ENCODE measurements around the gene ITGB5. TPM values are rescaled to one million over a fixed set of nuclear protein-coding genes. Genes with fewer than 3 reads are reported as not detected.

Gene ITGB5
- total RNA-seq, 1 experiment from 2014 or later: 77.8 TPM

- no peaks in the 10 kb centered on the region for H3K9me3 ChIP-seq (ENCODE audit: control insufficient read depth in 1 of 2, insufficient read depth in 1 of 2, low read depth in 1 of 2, low read length in 2 of 2)
- H3K4me3 ChIP-seq (replicated peaks in 1 of 2; ENCODE audit: low read depth in 1 of 2, low read length in 2 of 2): peak within 1 kb of the TSS; percentile 90 to 99
- peaks cover 51% of the 10 kb centered on the region for H3K79me2 ChIP-seq (ENCODE audit: insufficient read depth, low read length)
- H2AFZ ChIP-seq (ENCODE audit: low read depth, low read length, poor library complexity, severe bottlenecking): peak within 1 kb of the TSS; percentile 0
- peaks cover 0 to 12% of the 10 kb centered on the region in 2 experiments; a peak in 1 of 4 replicates for H3K4me1 ChIP-seq (ENCODE audit: control insufficient read depth in 1 of 2, insufficient read depth in 2 of 2, low read length in 2 of 2)
- ChIA-PET RAD21 (ENCODE audit: low non-redundant PET in 1 of 2, low total read pairs in 2 of 2, uncharacterized antibody in 2 of 2, unreplicated experiment in 2 of 2) (no interaction called here), POLR2A (interaction anchor here (1.0 to 1.1 kb wide), 2 partner anchors 16 to 26 kb away, joined by 3 read pairs; no protein-coding TSS in a partner anchor), CTCF (no interaction called here)
- H3K9me2 ChIP-seq (ENCODE audit: insufficient read depth): no peaks in the 10 kb centered on the region
- H4K20me1 ChIP-seq (ENCODE audit: insufficient read depth): peaks cover 3% of the 10 kb centered on the region; the same call in 1 of the 2 replicates
- peaks cover 1% of the 10 kb centered on the region; the same call in 1 of the 2 replicates for H3K27me3 ChIP-seq (ENCODE audit: insufficient read depth, low read length)
- H3K27ac ChIP-seq (ENCODE audit: low read depth, low read length): peak within 1 kb of the TSS; percentile 59
- peak within 1 kb of the TSS; percentile 98 for H3K9ac ChIP-seq (ENCODE audit: low read length)
- intact Hi-C loops (cut with micrococcal nuclease): no loop called here
- TSS peak; percentile 61 for BruUV-seq (replicated peaks)
- ATAC-seq: peak; percentile 98
- peak within 1 kb of the TSS; percentile 70 for H3K4me2 ChIP-seq (ENCODE audit: low read length)
- peak; percentile 58 for DNase-seq (ENCODE audit: low read depth, low spot score)
- peaks cover 0 to 3% of the 10 kb centered on the region in 2 experiments; a peak in 1 of 4 replicates for H3K36me3 ChIP-seq (ENCODE audit: control insufficient read depth in 1 of 2, insufficient read depth in 2 of 2, low read length in 2 of 2)
- TF ChIP-seq JUND (IDR thresholded peaks at IDR 0.05): no peak; the same call in none of the 2 replicates
- TF ChIP-seq ZBTB33 (IDR thresholded peaks at IDR 0.05; ENCODE audit: extremely low read depth, insufficient replicate concordance, low read length): peak; percentile 37
- peak; percentile 34; the same call in 1 of the 2 replicates for TF ChIP-seq FOSL1 (IDR thresholded peaks at IDR 0.05; ENCODE audit: low read depth)
- no peak for TF ChIP-seq ATF3 (IDR thresholded peaks at IDR 0.05)
- no peak for TF ChIP-seq EZH2phosphoT487 (IDR thresholded peaks at IDR 0.05; ENCODE audit: borderline replicate concordance)
- TF ChIP-seq REST (IDR thresholded peaks at IDR 0.05; ENCODE audit: low read depth): no peak
- peak; percentile 65 for TF ChIP-seq SP1 (IDR thresholded peaks at IDR 0.05; ENCODE audit: low read depth)
- TF ChIP-seq EGR1 (IDR thresholded peaks at IDR 0.05; ENCODE audit: low read depth): peak; percentile 7; the same call in 1 of the 2 replicates
- peak; percentile 61; the same call in 1 of the 2 replicates for TF ChIP-seq ZFX (IDR thresholded peaks at IDR 0.05)
- no peak for TF ChIP-seq TCF7L2 (IDR thresholded peaks at IDR 0.05; ENCODE audit: borderline replicate concordance, extremely low read depth, insufficient read depth, insufficient read length)
- peak; percentile 92 for TF ChIP-seq YY1 (IDR thresholded peaks at IDR 0.05; ENCODE audit: extremely low read depth, insufficient replicate concordance, low read depth, low read length)
- no peak for TF ChIP-seq CTCF (IDR thresholded peaks at IDR 0.05 in 2 of 3, conservative IDR thresholded peaks at IDR 0.05 in 1 of 3; ENCODE audit: borderline replicate concordance in 1 of 3, insufficient read depth in 1 of 3, low read depth in 2 of 3, low read length in 2 of 3)
- TF ChIP-seq RAD21 (IDR thresholded peaks at IDR 0.05; ENCODE audit: low read depth): 0 out of 2 replicates have a peak, but pooled peaks have one; percentile 8
- TF ChIP-seq SRF (IDR thresholded peaks at IDR 0.05; ENCODE audit: low read depth): peak; percentile 89
- no peak for TF ChIP-seq EZH2 (IDR thresholded peaks at IDR 0.05)
- TF ChIP-seq MAX (IDR thresholded peaks at IDR 0.05): peak; percentile 92
- TF ChIP-seq SIN3A (IDR thresholded peaks at IDR 0.05; ENCODE audit: low read depth): peak; percentile 93
- peak; percentile 91 for TF ChIP-seq POLR2A (IDR thresholded peaks at IDR 0.05; ENCODE audit: borderline replicate concordance, extremely low read depth, insufficient read depth, insufficient read length)
Measured at GRCh38 chr3:124730129-124730940, 156.8 kb downstream of the ITGB5 start, which contains the start of gene UMPS. UMPS (plus strand) TSS chr3:124730452; CDS start chr3:124730472, 20 bp downstream.
